NCI-H345 treated with DMSO at 0.1 percent for 48 hours (cell line): ENCODE results near the gene AP5B1.
"Not testable (repeated sequence)": the region's sequence is repeated elsewhere in the genome, so short reads cannot be mapped to it uniquely, and the experiment has no call there.

Source experiments
- DNase-seq: peaks from one replicate; lab custom pipeline; 2025; ENCODE audit not compliant: unreplicated experiment; lab: John Stamatoyannopoulos, UW

AP5B1 gene

DNA sequence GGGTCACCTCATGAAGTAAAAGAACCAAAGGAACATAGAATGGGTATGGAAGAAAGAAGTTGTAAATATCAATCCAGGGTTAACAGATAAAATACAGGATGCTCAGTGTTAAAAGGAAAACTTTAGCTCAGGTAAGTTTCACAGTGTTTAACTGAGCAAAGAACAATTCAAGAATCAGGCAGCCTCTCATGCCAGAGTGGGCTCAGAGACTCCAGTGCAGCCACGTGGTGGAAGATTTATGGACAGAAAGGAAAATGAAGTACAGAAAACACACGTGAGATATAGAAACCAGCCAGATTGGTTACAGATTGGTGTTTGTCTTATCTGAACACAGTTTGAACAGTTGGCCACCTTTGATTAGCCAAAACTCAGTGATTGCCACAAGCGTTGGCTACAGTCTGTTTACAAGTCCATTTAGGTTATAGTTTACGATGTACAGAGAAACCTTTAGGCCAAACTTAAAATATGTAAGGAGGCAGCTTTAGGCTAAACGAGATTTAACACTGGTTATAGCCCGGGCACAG is 9.1 kb downstream of the AP5B1 start:
- no peak for DNase-seq

DNA sequence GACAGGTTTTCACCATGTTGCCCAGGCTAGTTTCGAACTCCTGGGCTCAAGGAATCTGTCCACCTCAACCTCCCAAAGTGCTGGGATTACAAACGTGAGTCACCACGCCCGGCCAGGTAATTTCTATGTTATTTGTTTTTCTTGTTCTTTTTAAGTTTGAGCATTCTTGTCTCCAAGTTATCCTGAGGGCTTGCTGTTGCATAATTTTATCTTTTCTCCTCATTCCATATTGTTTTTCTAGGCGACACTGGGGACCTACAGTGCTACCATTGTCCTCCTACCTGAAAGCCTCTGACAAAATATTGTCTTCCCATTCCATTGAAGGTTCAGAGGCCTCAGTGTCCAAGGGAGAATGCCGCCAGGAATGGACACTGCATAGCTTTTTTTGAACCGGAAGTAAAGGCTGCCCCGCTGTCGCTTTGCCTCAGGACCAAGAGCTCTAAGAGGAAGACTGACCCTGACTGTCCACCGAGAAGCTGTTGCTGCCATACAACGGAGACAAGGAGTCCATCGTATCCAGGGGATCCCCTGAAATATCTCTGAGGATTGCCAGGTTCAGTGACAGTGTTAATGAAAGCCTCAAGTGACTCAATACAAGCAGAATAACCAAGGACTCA is 9.7 kb downstream of the AP5B1 start:
- DNase-seq: no peak

DNA sequence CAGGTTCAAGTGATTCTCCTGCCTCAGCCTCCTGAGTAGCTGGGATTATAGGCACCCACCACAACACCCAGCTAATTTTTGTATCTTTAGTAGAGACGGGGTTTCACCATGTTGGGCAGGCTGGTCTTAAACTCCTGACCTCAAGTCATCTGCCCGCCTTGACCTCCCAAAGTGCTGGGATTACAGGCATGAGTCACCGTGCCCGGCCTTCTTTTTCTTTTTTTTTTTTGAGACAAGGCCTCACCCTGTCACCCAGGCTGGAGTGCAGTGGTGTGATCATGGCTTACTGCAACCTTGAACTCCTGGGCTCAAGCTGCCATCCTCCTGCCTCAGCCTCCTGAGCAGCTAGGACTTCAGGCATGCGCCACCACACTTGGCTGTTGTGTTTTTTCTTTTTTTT is 13.0 kb downstream of the AP5B1 start:
- not testable (repeated sequence) for DNase-seq

DNA sequence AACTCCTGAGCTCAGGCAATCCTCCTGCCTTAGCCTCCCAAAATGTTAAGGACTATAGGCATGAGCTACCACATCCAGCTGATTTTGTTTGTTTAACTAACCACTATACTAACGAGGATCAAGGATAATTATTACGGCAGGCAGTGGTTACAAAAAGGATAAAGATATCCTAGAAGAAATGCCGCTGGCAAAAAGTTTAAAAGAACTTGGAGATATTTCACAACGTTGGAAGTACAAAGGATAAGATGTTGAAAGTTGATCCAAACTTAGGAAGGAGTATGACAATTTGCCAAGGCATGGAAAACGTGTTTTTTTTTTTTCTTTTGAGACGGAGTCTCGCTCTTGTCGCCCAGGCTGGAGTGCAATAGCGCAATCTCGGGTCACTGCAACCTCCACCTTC is 13.4 kb downstream of the AP5B1 start:
- no peak for DNase-seq

DNA sequence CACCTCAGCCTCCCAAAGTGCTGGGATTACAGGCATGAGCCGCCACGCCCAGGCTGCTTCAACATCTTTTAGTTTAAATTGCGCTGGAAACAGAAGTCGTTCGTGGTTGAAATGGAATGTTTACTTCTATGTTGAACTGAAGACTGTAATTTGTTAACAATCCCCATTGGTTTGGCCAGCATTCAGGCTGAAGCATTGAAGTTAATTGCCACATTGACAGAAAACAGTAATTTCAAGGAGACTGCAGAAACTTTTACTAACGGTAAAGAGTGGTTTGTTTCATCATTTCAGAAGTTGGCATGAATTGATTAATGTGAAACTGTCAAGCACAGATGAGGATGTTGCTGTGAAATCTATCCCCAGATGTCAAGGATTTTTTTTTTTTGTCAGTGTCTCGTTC is 14.2 kb downstream of the AP5B1 start:
- no peak for DNase-seq

DNA sequence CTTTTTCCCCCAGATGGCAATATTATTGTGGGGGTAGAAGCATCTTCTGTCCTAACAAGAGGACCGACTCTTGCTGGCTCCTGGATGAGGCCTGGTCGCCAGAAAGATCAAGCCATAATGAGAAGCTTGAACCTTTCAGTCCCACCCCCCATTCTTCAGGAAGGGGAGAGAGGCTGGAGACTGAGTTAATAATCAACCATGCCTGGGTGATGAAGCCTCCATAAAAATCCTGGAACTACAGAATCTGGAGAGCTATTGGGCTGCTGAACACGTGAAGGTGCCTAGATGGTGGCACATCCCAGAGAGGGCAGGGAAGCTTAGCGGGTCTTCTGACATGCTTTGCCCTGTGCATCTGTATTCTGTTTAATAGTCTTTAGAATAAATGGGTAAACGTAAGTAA is 16.3 kb downstream of the AP5B1 start:
- DNase-seq: no peak

DNA sequence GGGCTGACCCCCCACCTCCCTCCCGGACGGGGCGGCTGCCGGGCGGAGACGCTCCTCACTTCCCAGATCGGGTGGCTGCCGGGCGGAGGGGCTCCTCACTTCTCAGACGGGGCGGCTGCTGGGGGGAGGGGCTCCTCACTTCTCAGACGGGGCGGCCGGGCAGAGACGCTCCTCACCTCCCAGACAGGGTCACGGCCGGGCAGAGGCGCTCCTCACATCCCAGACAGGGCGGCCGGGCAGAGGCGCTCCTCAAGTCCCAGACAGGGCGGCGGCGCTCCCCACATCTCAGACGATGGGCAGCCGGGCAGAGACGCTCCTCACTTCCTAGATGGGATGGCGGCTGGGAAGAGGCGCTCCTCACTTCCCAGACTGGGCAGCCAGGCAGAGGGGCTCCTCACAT is 18.0 kb downstream of the AP5B1 start:
- DNase-seq: not testable (repeated sequence)

DNA sequence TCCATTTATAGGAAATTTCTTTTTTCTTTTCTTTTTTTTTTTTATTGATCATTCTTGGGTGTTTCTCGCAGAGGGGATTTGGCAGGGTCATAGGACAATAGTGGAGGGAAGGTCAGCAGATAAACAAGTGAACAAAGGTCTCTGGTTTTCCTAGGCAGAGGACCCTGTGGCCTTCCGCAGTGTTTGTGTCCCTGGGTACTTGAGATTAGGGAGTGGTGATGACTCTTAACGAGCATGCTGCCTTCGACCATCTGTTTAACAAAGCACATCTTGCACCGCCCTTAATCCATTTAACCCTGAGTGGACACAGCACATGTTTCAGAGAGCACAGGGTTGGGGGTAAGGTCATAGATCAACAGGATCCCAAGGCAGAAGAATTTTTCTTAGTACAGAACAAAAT is 18.6 kb downstream of the AP5B1 start:
- DNase-seq: not testable (repeated sequence)

DNA sequence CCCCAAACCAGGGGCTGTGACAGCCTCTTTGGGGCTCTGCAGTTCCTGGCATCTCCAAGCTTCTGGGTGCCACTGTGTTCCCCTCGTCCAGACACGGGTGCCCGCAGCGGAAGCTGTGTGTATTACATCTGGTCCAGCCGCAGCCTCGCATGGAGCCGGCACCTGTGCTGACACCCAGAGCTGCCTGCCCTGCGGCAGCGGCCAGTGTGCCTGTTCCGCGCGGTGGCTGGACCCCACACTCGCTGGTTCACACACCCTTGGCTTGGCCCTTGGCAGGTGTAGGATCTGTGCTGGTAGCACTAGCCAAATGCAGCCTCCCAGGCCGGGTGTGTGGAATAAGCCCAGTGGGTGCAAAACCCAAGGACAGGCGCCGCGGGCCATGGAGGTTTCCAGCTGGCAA is 35.7 kb downstream of the AP5B1 start:
- DNase-seq: no peak

DNA sequence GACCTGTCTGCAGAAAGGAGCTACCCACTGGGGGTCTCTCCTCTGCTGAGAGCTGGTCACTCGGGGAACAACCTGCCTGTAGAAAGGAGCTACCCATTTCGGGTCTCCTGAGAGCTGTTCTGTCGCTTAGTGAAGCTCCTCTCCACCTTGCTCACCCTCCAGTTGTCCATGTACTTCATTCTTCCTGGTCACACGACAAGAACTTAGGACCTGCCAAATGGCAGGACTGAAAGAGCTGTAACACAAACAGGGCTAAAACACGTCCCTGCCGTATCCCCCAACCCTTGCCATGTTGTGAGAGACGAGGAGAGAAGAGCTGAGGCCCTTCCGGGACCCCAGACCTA is 36.1 kb downstream of the AP5B1 start:
- DNase-seq: no peak

DNA sequence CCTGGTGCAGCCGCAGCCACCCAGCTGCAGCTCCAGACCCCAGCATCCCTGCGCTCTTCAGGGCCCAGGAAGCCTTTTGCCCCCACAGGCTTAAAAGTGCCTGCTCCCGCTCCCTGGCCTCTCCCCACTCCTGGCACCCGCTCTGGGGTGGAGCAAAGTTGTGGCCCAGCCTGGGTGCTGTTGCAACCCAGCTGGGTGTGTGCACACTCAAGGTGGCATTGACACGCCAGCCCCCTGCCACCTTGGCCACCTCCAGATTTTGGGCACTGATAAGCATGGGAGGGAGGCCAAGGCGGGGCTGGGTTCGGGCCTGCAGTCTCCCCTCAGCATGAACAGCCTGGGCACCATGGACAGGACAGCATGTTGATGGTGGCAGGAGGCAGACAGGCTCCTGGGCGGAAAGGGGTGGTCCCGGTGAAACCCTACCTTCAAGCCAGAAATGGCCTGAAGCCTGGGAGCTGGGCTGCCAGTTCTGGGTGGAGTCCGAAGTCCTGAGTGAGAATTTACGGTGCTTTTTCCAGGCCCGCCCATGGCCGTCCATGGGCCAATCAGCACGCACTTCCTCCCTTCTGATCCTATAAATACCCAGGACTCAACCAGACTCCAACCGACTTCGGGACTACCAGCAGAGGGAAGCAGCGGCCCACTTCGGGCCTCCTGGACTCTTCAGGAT is 36.6 kb downstream of the AP5B1 start:
- no peak for DNase-seq

DNA sequence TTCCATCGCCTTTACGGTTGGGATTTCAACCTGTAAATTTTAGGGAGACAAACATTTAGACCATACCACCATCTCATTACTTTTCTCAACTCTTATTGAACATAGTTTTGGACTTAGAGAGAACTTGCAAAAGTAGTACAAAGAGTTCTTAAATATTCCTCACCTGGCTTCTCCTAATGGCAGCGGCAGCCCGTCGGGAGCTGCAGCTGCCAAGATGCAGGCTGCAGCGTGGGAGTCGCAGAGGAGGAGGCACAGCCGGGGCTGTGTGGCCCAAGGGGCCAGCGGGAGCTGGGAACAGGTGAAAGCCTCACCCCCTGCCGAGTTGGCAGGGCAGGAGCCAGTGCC is 37.1 kb downstream of the AP5B1 start:
- no peak for DNase-seq

DNA sequence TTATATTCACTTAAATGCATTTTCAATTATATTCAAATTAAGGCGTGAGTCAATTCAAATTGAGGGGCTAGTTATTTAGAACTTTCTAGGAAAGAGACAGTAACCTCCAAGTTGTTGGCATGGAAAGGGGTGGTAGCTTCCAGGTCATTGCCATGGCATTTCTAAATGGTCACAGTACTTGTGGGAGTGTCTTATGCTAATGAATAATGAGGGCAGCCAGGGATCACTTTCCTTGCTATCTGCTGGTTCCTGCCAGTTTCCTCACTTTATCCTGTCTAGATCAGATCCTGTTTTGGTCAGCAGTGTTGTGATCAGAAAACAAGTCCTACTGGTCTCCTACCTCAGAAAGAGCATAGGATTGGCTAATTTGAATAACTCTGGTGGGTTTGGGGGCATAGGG is 38.4 kb downstream of the AP5B1 start:
- DNase-seq: no peak

DNA sequence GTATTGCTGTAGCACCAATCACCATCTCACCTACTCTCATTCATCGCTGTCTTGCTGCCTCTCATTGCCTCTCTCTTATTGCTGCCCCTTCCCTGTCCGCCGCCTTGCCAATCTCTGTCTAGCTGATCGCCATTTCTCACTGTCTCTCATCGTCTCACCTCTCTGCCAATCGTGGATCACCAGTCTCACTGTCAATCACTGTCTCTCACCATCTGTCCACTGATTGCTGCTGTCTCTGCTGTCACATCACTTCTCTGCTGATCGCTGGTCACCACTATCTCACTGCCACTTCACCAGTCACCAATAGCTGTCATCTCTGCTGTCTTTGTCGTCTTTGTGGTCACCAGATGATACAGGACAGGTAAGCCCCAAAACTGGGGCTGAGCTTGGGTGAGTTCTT is 39.6 kb downstream of the AP5B1 start:
- DNase-seq: no peak

DNA sequence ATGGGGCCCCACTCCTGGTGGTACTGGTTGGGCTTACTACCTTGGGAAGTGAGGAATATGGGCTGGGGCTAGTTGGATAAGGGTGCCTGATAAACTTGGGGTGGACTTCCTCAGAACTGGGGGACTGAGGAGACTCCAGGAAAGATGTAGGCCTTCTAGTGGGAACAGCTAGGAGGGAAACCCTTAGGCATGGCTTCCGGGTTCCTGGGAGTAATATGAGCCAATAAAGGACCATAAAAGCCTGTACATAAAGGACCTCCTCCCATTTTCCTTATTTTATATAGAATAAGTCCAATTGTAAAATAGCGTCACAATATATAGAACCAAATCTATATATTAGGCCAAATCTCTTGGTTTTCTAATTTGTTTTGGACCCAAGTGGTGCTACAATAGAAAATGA is 41.8 kb downstream of the AP5B1 start:
- no peak for DNase-seq

DNA sequence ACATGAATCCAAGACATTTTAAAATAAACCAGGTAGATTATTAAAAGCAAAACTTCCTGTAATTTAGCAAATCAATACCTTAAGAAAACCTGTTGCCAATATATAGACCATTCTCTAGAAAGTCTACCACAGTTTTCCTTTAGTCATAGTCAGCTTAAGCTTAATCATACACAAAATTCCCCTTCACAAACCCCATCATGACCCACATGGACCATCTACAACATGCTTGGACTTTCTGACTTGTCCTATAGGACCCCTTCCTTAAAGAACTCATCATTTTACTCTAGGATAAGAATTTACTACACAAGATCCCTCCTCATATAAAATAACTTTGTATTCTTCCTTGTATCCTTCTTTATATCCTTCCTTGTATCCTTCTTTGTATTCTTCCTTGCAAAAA is 44.0 kb downstream of the AP5B1 start:
- no peak for DNase-seq

DNA sequence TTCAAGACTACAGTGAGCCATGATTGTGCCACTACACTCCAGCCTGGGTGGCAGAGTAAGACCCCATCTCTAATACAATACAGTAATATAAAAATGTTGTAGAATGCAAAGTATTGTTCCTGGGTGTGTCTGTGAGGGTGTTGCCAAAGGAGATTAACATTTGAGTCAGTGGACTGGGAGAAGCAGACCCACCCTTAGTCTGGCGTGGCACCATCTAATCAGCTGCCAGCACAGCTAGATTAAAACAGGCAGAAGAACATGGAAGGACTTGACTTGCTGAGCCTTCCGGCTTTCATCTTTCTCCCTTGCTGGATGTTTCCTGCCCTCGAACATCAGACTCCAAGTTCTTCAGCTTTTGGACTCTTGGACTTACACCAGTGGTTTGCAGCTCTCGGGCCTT is 45.7 kb downstream of the AP5B1 start:
- DNase-seq: not testable (repeated sequence)

DNA sequence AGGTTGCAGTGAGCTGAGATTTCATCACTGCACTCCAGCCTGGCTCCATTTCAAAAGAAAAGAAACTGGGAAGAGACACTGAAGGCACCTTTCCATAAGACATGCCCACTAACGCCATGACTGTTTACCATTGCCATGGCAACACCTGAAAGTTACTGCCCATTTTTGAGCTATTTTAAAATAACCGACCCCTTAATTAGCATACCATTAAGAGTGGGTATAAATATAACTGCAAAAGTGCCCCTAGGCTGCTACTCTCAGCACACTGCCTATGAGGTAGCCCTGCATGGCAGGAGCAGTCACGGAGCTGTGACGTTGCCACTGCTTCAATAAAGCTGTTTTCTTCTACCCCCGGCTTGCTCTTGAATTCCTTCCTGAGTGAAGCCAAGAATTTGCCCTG is 50.3 kb downstream of the AP5B1 start:
- no peak for DNase-seq

DNA sequence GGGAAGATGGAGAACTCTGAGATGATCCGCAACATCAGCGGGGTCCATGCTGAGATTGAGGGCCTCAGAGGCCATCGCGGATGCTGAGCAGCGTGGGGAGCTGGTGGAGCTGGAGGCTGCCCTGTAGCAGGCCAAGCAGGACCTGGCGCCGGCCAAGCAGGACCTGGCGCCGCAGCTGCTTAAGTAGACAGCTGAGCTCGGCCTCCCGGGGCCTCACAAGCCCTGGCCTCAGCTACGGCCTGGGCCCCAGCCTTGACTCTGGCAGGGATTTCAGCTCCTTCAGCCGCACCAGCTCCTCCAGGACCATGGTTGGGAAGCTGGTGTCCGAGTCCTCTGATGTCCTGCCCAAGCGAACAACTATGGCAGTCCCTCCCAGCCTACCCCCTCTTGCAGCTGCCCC is 52.9 kb downstream of the AP5B1 start:
- no peak for DNase-seq

DNA sequence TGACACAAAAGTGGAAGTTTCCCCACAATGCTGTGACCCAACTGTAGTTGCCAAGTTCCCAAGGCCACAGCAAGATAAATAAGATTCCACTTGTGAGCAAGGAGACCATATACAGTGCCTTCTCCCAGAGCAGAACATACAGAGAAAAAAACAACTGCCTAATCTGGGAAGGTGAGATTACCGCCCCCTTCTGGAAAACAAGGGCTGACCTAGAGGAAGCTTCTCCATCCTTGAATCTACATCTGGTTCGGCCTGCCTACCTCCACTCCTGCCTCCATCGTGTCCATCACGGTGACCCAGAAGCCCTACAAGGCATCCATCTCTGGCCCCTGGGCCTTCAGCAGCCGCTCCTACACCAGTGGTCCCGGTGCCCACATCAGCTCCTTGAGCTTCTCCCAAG is 54.1 kb downstream of the AP5B1 start:
- no peak for DNase-seq
